NCI-H2081 treated with DMSO at 0.1 percent for 48 hours (cell line): ENCODE data around the gene RFNG.
"Not testable (repeated sequence)": the region's sequence is repeated elsewhere in the genome, so short reads cannot be mapped to it uniquely, and the experiment has no call there.

Experiments
- DNase-seq: peaks from one replicate; lab custom pipeline; 2025; lab: John Stamatoyannopoulos, UW

The RFNG gene

GRCh38 chr17:82042649-82043048 is 9.0 kb downstream of the RFNG start:
- DNase-seq: no peak

DNA sequence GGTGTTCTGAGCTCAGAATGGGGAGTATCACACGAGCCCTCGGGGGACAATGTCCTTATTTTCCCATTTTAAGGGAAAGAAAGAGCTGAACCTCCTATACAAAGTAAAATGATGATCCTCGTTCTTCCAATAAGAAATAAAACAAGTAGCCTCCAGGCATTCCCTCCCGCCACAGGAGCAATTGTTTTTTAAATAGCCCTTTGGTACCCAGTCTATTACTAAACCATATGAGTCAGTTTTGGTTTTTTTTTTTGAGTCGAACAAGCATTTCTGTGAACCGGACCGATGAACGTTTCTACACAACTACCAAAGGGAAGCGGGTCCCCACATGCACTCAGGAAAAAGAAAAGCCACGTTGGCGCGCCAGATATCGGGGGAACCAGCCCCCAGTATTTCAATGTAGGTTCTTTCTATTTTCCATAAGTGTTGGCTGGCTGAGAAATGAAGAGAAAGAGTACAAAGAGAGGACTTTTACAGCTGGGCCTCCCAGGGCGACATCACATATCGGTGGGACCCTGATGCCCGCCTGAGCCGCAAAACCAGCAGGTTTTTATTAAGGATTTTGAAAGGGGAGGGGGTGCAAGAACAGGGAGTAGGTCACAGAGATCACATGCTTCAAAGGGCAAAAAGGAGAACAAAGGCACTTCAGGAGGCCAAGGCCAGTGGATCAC is 10.3 kb downstream of the RFNG start:
- no peak for DNase-seq

GRCh38 chr17:82039695-82040299 is 11.8 kb downstream of the RFNG start:
- no peak for DNase-seq

DNA sequence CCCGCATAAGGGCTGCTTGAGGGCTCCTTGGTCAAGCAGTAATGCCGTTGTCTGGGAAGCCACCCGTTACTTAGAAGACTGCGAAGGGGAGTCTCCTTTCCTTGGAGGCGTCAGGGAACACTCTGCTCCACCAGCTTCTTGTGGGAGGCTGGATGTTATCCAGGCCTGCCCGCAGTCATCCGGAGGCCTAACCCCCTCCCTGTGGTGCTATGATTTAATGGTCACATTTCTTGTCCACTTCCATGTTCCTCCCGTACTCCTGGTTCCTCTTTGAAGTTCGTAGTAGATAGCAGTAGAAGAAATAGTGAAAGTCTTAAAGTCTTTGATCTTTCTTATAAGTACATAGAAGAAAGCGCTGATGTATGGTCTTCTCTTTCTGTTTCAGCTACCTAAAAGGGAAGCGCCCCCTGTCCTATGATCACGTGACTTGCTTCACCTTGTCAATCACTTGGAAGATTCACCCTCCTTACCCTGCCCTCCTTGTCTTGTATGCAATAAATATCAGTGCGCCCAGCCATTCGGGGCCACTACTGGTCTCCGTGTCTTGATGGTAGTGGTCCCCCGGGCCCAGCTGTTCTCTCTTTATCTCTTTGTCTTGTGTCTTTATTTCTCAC is 12.7 kb downstream of the RFNG start:
- not testable (repeated sequence) for DNase-seq

GRCh38 chr17:82037889-82038195 is 13.8 kb downstream of the RFNG start:
- no peak for DNase-seq

DNA sequence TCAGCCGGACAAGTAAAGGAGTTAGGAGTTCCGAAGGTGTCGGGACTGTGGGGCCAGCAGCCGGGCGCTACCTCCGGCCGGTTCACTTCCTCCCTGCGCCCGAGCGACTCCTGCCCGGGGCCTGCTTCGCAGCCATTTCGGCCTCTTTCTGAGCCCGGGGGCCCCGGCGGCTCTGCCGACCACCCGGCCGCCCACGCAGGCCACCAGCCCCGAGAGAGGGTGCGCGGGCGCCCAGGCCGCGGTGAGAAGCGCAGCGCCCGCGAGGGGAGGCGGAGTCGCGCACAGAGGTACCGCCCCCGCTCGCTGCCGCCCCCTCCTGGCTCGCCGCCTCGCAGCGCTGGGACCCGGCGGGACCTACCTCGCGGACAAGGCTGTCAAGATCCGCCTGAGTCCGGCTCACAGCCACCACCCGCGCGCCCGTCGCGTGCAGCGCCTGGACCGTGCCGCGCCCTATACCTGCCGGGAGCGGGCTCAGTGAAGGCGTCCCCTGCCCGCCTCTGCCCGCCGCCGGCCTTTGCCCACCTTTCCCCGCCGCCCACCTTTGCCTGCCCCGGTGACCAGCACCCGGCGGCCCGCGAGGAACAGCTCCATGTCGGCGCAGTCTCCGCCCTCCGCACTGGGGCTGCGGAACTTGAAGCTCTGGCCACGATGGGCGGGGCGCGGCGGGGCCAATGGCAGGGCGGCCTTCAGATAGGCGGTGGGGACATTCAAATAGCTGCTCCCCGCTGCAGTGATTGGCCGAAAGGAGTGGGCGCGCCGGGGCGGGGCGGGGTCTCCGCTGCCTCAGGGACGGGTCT is 14.3 kb downstream of the RFNG start, which contains the start of gene DCXR:
Gene DCXR, minus strand, starts transcription at position 606 of the 797 bp plus-strand sequence. Its CDS starts 15 bp downstream, at position 591.
- DNase-seq: peak; percentile 88

GRCh38 chr17:82036634-82037091 is 14.9 kb downstream of the RFNG start:
- no peak for DNase-seq

GRCh38 chr17:82035956-82036633 is 15.5 kb downstream of the RFNG start:
- DNase-seq: no peak

- DNase-seq: no peak
Observed at GRCh38 chr17:82035488-82035887, 16.1 kb downstream of the RFNG start.

DNA sequence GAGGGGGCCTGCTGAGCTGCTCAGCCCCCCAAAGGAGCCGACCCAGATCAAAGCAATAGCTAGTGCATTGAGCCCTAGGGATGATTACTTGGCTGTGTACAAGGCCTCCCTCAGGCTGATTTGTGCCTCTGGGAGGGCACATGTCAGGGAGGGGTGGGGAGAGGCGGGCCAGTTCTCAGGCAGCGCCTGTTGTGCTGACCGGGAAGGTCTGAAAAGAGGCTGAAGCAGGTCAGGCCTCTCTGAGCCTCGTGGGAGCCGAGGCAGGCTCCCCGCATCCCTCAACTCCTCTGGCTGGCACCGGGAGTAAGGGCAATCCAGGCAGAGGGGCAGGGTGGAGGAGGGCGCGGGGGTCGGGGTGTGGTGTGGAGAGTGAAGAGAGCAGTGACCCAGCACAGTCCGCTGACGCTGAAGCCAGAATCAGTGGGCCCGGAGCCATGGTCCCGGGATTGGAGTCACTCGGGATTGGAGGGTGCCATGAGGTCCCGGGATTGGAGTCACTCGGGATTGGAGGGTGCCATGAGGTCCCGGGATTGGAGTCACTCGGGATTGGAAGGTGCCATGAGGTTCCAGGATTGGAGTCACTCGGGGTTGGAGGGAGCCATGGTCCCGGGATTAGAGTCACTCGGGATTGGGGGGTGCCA is 17.1 kb downstream of the RFNG start:
- DNase-seq: no peak

GRCh38 chr17:82033359-82034085 is 18.1 kb downstream of the RFNG start:
- DNase-seq: no peak

DNA sequence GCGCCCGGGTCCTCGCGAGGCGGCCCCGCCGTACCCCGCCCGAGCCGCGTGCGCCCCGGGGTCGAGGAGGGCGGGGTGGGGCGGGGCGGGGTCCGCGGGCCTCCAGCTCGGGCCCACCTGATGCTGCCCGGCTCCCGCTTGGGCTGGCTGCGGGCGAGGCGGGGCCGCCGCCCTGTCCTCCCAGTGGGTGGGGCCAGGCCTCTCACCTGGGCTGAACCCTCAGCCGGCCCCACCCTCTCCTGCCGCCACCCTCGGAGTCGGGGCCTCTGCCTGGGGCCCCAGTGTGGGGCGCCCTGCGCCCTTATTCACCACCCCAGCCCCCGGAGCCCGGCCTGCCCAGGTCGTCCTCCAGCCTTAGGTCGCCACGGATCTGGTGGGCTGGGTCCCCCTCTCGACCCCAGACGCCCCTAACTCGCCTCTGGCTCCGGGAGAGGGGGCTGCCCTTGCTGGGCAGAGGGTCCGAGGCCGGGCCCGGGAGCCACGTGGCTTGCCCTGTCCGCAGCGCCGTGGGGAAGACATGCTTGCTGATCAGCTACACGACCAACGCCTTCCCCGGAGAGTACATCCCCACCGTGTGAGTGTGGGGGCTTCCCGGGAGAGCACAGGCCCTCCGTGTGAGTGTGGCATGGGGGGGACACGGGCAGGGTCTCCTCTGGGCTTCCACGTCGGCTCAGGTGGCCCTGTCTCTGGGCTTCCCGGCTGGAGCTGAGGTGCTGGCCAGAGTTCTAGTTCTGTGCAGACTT is 19.6 kb downstream of the RFNG start:
- DNase-seq: no peak

DNA sequence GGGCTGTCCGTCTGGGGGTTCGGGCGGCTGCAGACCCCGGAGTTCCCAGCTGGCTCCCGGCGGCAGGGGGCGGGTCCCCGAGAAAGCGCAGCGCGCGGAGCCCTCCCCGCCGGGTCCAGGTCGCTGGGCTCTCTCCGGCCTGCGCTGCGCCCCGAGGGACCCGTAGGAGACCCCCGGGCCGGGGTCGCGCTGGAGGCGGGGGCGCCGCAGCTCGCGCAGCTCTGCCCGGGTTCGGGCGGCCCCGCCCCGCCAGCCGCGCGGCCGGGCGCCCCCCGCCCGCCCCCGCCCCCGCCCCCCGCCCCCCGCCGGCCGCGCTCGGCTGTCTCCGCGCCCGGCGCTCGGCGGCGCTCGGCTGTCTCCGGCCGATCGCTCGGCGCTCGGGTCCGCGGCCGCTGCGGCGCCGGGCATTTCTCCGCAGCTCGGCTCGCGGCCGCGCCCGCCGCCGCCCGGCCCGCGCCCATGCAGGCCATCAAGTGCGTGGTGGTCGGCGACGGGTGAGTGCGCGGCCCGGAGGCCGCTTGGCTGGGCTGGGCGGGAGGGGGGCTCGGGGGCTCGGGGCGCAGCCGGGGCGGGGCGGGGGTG is 20.2 kb downstream of the RFNG start, which contains the start of gene RAC3:
Gene RAC3, plus strand, starts transcription at position 376 of the 582 bp plus-strand sequence. Its CDS starts 84 bp downstream, at position 460.
- DNase-seq: no peak

GRCh38 chr17:82030470-82031302 is 20.9 kb downstream of the RFNG start:
- DNase-seq: peak; percentile 42

DNA sequence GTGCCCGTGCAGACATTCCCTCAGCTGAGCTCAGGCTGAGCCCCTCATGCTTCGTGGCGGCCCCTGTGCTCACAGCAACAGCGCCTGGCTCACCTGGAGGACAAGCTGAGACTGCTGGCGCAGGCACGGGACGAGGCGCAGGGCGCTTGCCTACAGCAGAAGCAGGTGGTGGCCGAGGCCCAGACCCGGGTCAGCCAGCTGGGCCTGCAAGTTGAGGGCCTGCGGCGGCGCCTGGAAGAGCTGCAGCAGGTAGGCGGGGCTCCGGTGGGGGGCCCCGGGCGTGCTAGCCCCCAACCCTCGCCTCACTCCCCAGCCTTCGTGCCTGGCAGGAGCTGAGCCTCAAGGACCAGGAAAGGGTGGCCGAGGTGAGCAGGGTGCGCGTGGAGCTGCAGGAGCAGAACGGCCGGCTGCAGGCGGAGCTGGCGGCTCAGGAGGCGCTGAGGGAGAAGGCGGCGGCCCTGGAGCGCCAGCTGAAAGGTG is 21.6 kb downstream of the RFNG start:
- no peak for DNase-seq

GRCh38 chr17:82029391-82029790 is 22.2 kb downstream of the RFNG start:
- no peak for DNase-seq

- no peak for DNase-seq
Observed at GRCh38 chr17:82028966-82029365, 22.6 kb downstream of the RFNG start.

DNA sequence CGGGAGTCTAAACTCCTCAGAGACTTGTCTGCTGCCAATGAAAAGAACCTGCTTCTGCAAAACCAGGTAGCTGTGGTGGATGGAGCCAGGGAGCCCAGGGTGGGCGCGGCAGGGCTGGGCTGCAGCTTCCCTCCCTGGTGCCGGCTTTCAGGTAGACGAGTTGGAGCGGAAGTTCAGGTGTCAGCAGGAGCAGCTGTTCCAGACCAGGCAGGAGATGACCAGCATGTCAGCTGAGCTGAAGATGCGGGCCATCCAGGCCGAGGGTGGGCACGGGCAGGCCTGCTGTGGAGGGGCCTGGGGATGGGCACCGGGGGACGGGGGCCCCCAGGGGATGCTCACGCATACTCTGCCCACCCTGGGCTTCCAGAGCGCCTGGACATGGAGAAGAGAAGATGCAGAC is 23.4 kb downstream of the RFNG start:
- no peak for DNase-seq
